HG03457 (cell line): ENCODE data around the gene CPT2.
A peak's percentile ranks its signal among the peaks of the same experiment; 100 is the strongest.

Experiments
- ATAC-seq: cut with Tn5 transposase; IDR thresholded peaks from one replicate; pipeline ENCODE4 v1.9.1; 2021; ENCODE audit warnings: moderate number of reproducible peaks; ENCODE audit not compliant: unreplicated experiment

Gene CPT2

DNA sequence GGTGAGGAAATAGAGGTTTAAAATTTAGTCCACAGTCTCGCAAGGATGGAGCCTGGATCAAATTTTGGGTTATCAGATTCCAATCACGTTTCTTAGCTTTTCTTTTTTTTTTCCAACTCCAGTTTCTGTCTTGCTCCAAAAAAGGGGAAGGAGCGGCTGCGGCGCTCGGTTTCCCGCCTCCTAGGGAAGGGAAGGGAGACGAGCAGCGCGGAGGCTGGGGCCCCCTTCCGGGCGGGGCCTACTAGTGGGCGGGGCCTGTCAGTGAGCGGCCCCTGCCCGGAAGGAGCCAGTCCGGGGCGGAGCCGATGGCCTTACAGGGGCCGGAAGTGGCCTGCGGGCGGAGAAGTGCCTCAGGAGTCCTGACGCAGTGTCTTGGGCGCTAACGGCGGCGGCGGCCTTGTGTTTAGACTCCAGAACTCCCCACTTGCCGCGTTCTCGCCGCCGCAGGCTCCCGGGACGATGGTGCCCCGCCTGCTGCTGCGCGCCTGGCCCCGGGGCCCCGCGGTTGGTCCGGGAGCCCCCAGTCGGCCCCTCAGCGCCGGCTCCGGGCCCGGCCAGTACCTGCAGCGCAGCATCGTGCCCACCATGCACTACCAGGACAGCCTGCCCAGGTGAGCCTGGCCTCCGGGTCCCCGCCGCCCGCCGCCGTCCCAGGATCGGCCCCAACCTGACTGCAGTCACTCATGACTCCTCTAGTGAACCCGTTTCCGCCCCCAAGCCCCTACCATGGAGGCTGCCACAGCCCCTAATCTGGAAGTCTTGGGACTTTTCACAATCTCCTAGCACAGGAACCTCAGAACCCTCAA lies at the start of gene CPT2:
TSS of gene CPT2 (plus strand) at position 340 of the 806 bp plus-strand sequence. CDS start at position 460, 120 bp downstream.
- ATAC-seq: peak; percentile 97

DNA sequence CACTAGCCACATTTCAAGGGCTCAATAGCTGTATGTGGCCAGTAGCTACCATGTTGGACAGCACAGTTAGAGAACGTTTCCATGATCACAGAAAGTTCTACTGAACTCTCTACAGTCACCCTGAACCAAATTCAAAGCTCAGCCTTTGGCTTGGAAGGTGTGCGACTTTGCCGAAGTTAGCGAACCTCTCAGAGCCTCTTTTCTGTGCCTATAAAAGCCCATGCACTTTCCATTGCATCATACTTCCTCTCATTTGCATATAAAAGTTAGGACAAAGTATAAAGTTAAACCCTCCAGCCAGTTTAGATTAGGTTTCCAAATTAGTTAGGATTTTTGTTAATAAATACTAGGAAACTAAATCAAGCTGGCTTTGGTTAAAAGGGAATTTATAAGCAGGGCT lies 49.5 kb upstream of the CPT2 start:
- no peak for ATAC-seq

DNA sequence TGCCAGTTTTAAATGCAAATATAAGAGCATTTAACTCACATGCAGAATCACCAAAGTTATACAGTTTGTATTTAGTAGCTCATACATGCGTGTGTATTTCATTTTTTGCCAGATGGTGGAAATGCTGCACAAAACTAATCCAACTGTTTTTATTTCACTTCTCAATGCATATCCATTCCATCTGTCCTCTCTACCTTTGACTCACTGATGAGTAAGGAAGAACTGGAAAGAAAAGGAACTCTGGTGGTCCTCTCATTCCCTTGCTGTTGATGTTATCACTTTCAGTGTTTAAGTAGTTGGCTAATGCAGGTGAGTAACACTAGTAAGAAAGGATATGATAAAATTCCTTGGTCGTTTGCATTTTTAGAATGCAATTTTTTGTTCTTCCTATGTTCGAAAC lies 48.5 kb upstream of the CPT2 start:
- ATAC-seq: no peak

DNA sequence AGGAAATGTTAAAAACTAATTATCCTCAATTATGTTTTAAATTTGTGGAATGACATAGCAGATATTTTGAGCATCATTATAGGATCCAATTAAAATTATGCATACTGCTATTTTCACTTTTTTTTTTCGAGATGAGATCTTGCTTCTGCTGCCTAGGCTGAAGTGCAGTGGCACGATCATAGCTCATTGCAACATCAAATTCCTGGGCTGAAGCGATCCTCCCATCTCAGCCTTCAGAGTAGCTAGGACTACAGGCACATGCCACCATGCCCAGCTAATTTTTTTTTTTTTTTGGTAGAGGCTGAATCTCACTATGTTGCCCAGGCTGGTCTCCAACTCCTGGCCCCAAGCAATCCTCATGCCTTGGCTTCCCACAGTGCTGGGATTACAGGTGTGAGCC lies 42.9 kb upstream of the CPT2 start:
- no peak for ATAC-seq

DNA sequence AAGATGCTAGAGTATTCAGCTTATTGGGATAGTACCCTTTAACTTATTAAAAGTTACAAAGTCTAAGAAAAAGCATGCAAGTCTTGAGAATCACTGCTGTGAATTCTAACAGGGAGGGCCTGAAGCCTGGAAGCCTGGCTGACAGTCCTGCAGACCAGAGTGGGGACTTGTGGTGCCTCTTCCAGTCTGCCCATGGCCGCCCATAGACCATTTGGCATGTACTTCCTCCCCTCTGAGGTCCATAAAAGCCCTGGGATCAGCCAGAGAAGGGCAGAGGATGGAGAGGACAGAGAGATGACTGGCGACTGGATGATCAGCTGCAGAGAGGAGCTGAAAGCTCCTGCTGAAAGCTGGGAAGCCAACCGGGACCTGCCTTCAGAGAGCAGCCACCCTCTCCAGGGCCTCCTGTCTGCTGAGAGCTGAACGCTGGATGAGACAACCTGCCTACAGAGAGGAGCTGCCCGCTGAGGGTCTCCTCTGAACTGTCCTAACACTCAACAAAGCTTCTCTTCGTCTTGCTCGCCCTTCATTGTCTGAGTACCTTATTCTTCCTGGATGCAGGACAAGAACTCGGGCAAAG lies 41.7 kb upstream of the CPT2 start:
- ATAC-seq: no peak

DNA sequence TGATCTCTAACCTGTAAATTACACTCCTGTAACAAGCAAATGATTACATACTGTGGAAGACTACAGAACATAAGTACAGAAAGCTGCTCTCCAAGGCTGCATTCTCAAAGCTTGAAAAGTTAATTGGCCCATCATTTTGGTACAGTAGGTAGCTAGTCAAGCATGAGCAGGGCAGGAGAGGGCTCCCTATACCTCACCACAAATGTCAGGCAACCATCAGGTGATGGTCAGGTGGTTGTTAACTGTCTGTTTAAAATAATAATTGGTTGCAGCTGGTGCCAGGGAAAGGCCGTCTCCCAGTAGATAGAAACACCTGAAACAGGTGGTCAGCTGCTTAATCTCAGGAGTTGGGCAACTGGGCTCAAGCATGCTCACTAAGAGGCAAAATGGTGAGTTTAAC lies 41.1 kb upstream of the CPT2 start:
- ATAC-seq: no peak

DNA sequence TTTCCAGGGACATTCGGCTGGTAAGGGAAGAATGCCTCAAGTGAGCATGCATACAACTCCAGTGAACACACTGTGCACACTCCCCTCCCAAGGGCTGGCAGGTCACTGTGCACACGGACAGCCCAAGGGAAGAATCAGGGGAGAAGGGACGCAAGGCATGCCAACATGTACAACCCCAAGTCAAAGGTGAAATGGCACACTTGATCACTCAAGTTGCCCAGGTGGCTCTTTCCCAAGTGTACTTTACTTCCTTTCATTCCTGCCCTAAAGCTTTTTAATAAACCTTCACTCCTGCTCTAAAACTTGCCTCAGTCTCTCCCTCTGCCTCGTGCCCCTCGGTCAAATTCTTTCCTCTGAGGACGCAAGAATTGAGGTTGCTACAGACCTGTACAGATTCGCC lies 40.7 kb upstream of the CPT2 start:
- no peak for ATAC-seq

DNA sequence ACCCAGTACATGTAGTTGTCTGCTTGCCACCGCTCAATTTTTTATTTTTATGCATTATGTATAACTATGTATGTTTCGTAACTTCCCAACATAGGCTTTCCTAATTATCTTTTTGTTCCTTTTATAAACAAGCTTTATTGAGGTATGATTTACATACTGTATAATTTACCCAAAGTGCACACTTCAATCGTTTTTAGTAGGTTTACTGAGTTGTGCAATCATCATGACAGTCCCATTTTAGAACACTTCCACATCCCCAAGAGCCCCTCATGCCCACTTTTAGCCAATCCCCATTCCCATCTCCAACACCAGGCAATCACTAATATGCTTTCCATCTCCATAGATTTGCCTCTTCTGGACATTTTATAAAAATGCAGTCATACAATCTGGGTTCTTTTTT lies 39.8 kb upstream of the CPT2 start:
- ATAC-seq: no peak

DNA sequence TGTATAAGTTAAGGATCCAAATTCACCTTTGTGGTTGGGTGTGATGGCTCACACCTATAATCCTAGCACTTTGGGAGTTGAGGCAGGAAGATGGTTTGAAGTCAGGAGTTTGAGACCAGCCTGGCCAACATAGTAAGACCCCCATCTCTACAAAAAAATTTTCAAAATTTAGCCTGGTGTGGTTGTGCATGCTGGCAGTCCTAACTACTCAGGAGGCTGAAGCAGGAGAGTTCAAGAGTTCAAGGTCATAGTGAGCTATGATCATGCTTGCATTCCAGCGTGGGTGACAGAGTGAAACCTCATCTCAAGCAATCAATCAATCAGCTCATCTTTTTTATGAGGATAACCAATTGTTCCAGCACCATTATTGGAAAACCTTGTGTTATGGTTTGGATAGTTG lies 37.7 kb upstream of the CPT2 start:
- ATAC-seq: no peak

DNA sequence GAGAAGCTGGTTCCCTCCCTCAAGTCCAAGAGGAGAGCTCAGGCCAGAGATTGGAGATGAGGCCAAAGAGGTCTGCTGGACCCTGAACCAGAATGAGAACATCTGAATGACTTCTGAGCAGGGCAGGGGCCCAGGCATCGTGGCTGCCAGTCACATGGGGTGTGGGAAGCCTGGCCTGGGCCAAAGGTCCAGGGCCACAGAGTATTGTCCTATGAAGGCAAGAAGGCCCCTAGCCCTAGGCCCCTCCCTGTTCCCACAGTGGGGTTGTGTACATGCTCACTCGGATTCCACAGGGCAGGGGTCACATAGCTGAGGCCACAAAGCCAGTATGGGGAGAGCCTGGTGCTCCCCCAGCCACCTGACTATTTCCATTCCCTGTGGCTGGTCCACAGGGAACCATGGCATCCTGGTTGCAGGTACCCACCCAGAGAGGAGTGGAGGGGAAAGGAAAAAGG lies 35.7 kb upstream of the CPT2 start:
- no peak for ATAC-seq

DNA sequence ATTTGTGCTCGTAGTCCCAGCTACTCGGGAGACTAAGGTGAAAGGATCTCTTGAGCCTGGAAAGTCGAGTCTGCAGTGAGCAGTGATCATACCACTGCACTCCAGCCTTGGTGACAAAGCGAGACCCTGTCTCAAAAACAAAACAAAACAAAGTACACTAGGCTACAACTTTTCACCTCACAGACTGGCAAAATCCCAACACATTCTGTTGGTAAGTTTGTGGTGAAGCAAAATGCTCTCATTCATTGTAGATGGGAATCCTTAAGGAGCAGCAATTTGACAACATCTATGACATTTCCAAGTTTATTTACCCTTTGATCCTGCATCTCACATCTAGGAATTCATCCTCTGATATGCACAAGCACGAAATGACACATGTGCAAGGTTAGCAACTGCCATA lies 34.0 kb upstream of the CPT2 start:
- no peak for ATAC-seq

DNA sequence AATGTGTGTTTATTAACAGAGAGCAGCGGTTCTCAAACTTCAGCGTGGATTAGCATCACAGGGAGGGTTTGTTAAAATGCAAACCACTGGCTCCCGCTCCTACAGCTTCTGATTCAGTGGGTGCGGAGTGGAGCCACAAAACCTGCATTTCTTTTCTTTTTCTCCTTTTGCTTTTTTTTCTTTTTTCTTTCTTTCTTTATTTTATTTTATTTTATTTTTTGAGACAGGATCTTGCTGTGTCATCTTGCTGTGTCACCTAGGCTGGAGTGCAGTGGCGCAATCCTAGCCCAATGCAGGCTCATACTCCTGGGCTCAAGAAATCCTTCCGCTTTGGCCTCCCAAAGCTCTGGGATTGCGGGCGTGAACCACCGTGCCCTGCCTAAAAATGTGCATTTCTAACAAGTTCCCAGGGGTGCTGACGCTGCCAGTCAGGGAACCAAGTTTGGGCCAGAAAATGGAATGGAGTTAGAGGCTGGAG lies 33.3 kb upstream of the CPT2 start:
- no peak for ATAC-seq

DNA sequence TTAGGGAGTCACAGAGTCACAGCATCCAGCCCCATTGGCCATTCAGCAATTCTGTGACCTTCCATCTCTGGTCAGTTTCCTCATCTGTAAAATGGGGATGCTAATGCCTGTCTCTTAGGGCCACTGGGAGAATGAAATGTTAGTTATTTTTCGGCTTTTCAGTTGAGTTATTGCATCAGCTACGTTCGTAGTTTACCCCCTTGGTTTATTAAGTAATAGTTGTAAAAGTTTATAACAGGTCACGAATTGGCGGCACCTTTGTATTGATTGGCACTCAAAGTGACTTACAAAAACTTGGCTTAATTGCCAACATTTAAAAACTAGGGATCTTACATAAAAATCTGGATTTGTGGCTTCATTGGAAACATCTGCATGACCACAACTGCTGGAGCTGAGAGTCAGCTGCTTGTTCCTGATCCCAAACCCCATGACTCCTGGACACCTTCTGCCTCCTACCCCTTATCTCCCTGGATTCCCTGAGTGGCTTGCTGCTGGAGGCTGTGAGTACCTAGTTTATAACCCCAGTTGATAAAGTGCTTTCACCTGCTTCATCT lies 31.1 kb upstream of the CPT2 start:
- no peak for ATAC-seq

DNA sequence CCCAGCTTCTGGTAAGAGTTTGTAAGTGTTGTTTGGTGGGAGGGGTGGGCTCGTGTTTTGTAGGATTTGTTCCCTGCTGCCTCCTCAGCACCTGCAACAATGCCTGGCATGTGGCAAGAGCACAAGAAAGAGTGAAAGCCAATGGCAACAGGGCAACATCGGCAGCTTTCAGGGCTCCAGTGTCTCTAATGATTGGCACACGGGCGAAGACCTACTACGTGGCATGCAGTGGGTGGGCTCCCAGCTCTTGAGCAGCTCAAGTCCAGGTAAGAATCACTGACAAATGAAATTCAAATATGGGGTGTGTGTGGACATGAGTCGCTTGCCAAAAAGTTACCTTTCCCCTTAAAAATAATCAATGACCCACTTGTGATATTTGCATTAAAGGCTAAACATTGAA lies 30.3 kb upstream of the CPT2 start:
- no peak for ATAC-seq

DNA sequence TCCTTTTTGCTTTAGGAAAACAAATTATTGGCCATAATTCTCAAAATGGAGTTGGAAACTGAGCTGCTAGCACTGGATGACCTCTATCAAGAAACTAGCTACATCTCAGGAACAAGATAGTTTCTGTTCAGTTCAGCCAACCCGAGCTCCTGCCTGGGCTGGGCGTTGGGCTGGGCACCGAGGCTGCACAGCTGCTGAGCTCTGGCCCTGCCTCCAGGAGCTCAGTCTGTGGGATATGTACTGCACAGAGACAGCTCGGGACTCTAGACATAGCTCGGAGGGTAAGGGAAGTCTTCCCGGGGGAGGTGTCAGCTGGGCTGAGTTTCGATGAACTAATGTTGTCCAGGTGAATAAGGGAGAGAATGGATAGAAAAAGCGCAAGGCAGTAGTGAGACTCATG lies 29.7 kb upstream of the CPT2 start:
- no peak for ATAC-seq

DNA sequence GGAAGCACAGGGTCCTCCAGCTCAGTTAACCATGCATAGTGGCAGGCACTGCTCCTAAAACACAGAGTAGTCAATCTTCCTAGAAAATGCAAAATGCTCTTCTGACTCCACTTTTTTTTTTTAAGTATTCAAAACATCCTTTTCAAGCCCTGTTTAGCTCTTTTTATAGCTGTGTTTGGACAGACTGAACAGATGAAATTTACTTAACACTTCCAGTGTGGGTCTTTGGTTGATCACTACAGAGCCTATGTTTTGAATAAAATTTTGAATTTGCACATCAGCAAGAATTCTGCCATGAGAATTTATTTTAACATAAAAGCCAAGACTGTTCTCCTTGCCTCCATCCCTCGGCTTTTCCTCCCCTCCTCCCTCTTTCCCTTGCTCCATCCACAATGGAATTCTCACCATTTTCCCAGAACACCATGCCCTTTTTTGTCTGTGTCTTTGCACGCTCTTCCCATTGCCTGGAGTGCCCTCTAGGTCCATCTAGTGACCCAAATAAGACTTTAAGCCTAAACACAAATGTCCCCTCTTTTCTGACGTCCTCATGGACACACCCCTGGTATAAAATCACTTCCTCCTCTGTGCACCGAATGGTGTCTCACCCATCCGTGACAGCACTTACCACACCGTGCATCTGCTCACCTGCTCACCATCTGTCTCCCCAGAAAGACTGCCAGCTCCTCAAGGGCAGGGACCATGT lies 24.0 kb upstream of the CPT2 start:
- ATAC-seq: no peak

DNA sequence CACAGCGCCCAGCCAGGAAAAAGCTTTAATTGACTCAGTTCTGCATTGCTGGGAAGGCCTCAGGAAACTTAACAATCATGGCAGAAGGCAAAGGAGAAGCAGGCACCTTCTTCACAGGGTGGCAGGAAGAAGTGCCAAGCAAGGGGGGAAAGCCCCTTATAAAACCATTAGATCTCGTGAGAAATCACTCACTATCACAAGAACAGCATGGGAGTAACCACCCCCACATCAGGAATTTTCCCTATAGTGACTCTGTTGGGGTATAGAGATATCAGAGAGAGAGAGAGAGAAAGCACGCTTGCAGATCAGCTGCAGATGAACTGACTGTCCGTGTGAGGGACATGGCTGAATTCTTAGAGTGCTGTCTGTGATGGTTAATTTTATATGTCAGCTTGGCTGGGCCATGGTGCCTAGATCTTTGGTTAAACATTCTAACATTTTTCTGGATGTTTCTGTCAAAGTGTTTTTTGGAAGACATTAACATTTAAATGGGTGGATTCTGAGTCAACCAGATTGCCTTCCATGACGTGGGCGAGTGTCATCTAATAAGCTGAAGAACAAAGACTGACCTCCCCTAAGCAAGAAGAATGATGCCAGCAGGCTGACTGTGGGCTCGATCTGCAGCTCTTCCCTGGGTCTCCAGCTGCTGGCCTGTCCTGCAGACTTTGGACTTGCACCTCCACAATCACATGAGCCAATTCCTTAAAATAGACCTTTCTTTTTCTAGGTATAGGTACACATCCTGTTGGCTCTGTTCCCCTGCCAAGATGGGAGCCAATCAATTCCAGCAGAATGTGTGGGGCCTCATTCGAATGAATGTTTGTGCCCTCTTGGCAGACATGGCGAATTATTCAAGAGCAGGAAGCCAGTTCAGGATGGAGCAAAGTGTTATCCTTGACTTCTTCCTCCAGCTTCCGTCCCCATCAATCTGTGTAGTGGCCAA lies 21.4 kb upstream of the CPT2 start:
- no peak for ATAC-seq

DNA sequence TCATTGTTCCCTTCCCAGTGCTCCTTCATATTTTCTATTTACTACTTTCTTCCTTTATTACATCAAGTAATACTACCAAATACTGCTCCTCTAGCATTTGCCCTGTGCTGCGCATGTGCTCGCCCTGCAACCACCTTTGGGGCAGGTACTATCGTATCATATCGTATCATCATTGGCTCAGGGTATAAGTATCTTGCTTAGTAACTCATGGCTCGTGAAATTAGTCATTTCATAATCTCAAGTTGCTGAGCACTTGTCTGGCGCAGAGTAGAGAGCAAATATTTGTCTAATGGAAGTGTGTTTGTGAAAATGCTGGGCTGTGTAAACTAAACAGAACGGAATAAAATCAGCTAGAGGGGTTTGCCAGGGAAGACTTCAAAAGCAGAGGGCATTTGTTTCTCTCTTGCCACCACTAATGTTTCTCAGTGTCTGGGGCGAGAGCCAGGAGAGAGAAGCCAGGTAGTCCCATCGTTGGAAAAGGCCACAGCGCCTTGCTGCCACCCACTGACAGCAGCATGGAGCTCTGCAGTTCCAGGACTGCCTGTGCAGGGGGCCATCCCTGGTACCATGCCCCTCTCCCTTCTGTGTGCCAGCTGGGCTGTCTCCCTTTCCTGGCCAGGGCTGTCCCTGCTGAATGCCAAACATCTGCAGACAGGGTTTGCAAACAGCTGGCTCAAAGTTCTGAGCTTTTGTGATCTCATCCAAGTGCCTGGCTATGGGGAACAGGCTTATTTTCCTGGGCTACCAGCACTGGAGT lies 20.0 kb upstream of the CPT2 start:
- ATAC-seq: no peak

DNA sequence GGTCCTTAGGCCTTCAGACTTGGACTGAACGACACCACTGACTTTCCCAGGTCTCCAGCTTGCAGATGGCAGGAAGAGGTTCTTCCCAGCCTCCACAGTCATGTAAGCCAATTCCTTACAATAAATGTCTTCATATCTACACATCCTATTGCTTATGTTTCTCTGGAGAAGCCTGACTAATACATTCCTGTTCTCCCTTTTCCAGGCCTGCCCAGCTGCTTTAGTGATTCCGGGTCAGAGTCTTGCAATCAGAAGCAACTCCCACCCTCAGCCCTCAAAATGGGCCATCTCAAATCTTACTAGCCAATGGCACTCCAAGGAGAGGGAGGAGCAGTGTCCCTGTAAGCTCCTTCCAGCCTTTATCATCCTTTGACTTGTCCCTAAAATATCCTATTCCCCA lies 16.4 kb upstream of the CPT2 start:
- ATAC-seq: no peak

DNA sequence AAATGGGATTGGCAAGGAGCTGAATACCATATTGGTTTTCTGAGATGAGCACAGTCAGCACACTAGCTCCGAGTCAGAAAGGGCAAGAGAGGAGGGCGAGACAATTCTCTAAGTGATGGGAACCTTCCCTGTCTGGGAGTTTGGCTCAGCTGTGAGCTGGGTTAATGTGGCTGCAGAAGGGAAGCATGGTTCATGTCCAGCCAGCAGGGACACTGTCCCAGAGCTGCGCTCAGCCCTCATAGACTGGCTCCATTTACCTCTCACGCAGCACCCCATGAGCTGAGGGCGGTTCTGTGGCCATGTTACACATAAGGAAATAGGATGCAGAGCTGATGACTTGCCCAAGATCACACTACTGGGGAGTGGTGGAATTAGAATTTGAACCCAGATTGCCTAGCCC lies 15.7 kb upstream of the CPT2 start:
- ATAC-seq: no peak
